UCSD-AML1 (cell line): ENCODE data around the gene IRF2.
A peak's percentile ranks its signal among the peaks of the same experiment; 100 is the strongest.
"Not testable (repeated sequence)": the region's sequence is repeated elsewhere in the genome, so short reads cannot be mapped to it uniquely, and the experiment has no call there.

Source experiments
- DNase-seq: peaks from one replicate; lab custom pipeline; 2025; ENCODE audit not compliant: unreplicated experiment; lab: John Stamatoyannopoulos, UW

The IRF2 gene

GRCh38 chr4:184349283-184350039 is 124.9 kb downstream of the IRF2 start:
- DNase-seq = peak; percentile 26

- no peak for DNase-seq
These were observed 125.8 kb downstream of the IRF2 start for GRCh38 chr4:184348311-184349233.

- peak; percentile 69 for DNase-seq
These were observed 126.8 kb downstream of the IRF2 start for GRCh38 chr4:184347251-184348239.

- no peak for DNase-seq
These were observed 127.7 kb downstream of the IRF2 start for GRCh38 chr4:184346682-184347081.

DNA sequence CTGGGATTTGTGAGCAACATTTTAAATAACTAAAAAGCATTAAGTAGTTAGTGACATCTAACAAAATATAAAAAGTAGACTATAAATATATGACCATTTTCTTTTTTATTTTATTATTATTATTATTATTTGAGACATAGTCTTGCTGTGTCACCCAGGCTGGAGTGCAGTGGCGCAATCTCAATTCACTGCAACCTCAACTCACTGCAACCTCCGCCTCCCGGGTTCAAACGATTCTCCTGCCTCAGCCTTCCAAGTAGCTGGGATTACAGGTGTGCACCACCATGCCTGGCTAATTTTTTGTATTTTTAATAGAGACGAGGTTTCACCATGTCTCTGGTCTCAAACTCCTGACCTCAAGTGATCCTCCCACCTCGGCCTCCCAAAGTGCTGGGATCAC is 128.1 kb downstream of the IRF2 start:
- DNase-seq = not testable (repeated sequence)

DNA sequence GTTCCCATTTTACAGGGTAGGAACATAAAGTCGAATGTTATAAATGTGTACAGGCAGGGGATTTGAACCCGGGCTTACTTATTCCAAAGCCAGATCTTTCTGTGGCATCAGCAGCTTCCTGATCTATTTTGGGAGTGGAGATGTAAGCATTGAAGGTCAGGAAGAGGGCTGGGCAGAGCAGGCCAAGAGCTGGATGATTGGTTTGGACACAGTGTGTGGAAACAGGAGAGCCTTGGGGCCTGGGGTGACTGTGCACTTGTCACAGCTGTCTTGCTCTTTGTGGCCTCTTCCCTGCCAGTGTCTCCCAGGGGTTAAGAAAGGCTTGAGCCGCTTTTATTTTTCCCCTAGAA is 128.8 kb downstream of the IRF2 start:
- peak; percentile 64 for DNase-seq

GRCh38 chr4:184344899-184345572 is 129.3 kb downstream of the IRF2 start:
- no peak for DNase-seq

DNA sequence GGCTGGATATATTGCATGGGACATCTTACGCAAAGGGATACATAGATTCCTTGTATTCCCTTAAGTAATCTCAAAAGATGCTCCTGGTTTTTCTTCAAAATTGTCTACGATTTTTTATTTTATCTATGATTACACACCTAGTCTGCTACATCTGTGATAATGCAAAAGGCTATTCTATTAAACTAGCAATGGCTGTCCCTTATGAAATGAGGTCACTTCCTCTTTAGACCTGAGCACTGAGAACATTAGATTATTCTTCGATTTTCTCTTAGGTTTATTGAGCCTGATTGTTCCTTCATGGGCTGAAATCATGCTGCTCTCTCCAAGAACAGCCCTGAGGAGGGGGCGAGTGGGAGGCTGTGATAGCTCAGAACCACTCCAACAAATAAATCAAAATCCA is 129.9 kb downstream of the IRF2 start:
- DNase-seq = no peak

- DNase-seq = peak; percentile 56
These were observed 130.7 kb downstream of the IRF2 start for GRCh38 chr4:184343502-184344177.

DNA sequence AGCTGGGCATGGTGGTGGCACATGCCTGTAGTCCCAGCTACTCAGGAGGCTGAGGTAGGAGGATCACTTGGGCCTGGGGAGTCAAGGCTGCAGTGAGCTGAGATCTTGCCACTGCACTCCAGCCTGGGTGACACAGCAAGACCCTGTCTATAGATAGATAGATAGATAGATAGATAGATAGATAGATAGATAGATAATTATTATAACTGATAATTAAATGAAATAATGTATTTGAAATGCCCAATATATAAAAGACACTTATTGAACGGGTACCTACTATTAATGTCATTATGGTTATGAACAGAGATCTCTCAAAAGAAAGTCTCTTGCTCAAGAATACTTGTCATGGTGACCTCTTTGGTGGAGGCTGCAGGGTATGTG is 131.5 kb downstream of the IRF2 start:
- not testable (repeated sequence) for DNase-seq

DNA sequence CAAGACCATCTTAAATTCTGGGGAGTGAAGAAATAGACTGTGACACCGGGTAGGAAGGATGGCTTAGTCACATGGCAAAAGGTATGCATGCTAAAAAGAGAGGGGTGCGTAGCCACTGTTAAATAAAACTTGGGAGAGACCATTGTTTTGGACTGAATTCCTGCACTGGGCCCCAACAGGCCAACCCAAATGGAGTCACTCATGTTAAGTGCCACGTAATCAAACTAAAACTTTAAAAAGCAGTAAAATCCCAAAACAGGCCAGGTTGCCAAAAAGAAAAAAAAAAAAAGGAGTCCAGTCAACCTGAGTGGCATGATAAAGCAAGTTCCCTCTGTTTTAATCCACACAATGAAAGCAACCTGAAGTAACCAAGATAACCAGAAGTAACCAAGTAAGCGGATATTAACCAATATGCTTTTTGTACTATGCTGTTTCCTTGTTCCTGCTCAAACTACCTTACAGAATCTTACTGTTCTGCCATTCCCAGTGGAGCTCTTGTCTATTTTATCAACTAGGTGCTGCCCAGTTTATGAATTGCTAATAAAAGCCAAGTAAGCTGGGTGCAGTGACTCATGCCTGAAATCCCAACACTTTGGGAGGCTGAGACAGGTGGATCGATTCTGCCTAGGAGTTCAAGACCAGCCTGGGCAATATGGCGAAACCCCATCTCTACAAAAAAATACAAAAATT is 132.0 kb downstream of the IRF2 start:
- DNase-seq = no peak

- not testable (repeated sequence) for DNase-seq
These were observed 134.8 kb downstream of the IRF2 start for GRCh38 chr4:184339398-184340193.

- no peak for DNase-seq
These were observed 136.4 kb downstream of the IRF2 start for GRCh38 chr4:184337907-184338306.
